HG03575 (cell line): ENCODE data around the gene BHLHA15.

Experiments
- ATAC-seq: cut with Tn5 transposase; IDR thresholded peaks from one replicate; pipeline ENCODE4 v1.9.1; 2021; ENCODE audit not compliant: unreplicated experiment, insufficient number of reproducible peaks, low FRiP score; ENCODE audit errors: extremely low read depth

The BHLHA15 gene

DNA sequence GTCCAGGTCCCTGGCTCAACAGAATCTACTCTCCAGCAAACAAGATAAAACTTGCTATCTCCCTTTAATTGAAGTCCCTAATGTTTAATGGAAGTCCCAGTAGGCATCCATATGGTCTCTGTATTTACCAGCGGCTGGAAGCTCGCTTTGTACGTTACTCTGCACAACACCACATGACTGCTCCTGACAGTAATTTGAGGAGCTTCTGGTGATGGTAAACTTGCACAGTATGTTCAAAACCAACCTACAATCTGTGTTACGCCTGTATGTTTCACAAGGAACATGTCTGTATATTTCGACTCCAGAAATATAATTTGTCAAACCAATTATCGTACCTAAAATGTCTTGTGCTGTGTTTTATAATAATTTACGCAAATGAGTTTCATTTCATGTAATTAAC lies 45.2 kb downstream of the BHLHA15 start:
- no peak for ATAC-seq

DNA sequence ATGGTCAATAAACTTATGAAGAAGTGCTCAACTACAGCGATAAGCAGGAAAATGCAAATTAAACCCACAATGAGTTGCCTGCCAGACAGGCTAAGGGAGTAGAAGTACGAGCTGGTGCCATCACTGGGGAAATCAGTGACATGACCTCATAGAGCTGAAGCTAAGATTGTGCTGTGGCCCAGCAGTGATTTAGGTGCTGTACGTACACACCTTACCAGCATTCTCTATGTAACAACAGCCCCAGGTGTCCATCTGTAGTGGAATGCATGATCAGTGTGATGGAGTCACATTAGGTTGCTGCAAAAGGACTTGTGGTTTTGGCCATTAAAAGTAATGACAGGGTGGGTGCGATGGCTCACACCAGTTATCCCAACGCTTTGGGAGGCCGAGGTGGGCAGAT lies 46.5 kb downstream of the BHLHA15 start:
- no peak for ATAC-seq
